ENCODE measurements around the gene CALCOCO1. TPM values are rescaled to one million over a fixed set of nuclear protein-coding genes. Genes with fewer than 3 reads are reported as not detected.

The CALCOCO1 gene
- total and polyA plus RNA-seq, 7 experiments from 2014 or later = 58.7 to 175 (median 90.7) TPM

DNA sequence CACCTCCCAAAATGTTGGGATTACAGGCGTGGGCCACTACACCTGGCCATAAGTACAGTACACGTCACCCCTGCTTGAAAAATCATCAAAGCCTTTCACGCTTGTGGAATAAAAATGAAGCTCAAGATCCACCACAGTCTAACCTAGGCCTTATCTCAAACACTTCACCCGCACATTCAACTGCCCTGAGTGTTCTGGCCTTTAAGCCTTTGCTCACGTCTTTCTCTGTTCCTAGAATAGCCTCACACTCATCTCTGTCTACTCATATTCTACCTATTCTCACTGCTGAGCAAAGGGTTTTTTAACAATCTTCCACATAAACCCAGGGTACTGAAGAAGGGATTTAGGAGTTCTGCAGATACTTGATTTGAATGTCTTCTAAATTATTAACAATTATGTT, 9.9 kb downstream of the CALCOCO1 start:
- POLR2A ChIA-PET = interaction anchor here (1.4 kb wide), 1 partner anchor 9 kb away, joined by 4 read pairs; no protein-coding TSS in a partner anchor
- no peak overlapping the region for H3K4me3 Mint-ChIP-seq
- Histone ChIP-seq H3K27me3 (ENCODE audit: control insufficient read depth in 2 of 2, insufficient read depth in 2 of 2, low read length in 2 of 2) (no peaks in the 10 kb centered on the region), H3K36me3 (ENCODE audit: control insufficient read depth in 2 of 3, insufficient read depth in 3 of 3, low read length in 3 of 3) (peaks cover 8 to 85% (median 14%) of the 10 kb centered on the region in 3 experiments), H3K4me1 (ENCODE audit: control insufficient read depth in 2 of 2, insufficient read depth in 2 of 2, low read length in 2 of 2) (no peaks in the 10 kb centered on the region), H3K4me3 (ENCODE audit: low read length) (no peak overlapping the region), H3K9me3 (ENCODE audit: control insufficient read depth in 2 of 3, low read length in 3 of 3) (no peaks in the 10 kb centered on the region), H3K27ac (ENCODE audit: low read depth, low read length) (no peak overlapping the region)
- no peaks in the 10 kb centered on the region for H3K27me3 Mint-ChIP-seq
- H3K36me3 Mint-ChIP-seq = peaks cover 17 to 63% (median 42%) of the 10 kb centered on the region in 5 donors
- intact Hi-C loops (cut with micrococcal nuclease) = no loop called here
- DNase-seq (no peak), ATAC-seq (no peak)
- no peaks in the 10 kb centered on the region for H3K9me3 Mint-ChIP-seq
- no peaks in the 10 kb centered on the region for H3K4me1 Mint-ChIP-seq
- CTCF ChIA-PET = interaction anchor here (0.8 to 3.2 kb wide), 2 partner anchors 26 to 29 kb away, joined by 3 to 10 read pairs; no protein-coding TSS in a partner anchor
- no peak overlapping the region for H3K27ac Mint-ChIP-seq

DNA sequence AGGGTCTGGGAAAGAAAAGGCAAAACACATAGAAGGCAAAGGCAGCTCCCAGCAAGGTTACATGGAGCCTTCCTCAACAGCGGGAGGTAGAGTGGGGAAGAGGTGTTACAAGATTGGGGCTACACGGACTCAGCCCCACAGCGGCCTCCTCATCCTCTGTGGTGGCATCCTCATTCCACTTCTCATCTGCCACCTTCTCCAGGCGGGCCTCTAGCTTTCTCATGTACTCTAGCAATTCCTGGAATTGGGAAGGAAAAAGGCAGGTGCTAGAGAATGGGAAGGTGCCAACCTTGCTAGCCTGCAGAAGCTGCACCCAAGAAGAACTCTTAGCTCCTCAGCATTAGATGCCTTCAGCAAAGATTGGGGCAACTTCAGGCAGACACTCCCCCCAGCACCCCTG, 13.2 kb downstream of the CALCOCO1 start:
- POLR2A ChIA-PET = interaction anchor here (0.7 kb wide), 1 partner anchor 10 kb away, joined by 3 read pairs; no protein-coding TSS in a partner anchor

GRCh38 chr12:53713516-53713915, 13.7 kb downstream of the CALCOCO1 start:
- Mint-ChIP-seq H3K36me3 (peaks cover 5 to 40% (median 20%) of the 10 kb centered on the region in 5 donors), H3K27ac (no peak overlapping the region), H3K9me3 (no peaks in the 10 kb centered on the region), H3K4me1 (peaks cover 0 to 2% (median 0%) of the 10 kb centered on the region in 7 donors), H3K27me3 (peaks cover 0 to 13% (median 0%) of the 10 kb centered on the region in 5 donors), H3K4me3 (no peak overlapping the region)
- ATAC-seq (no peak), DNase-seq (no peak)
- H3K27me3 ChIP-seq (ENCODE audit: control insufficient read depth in 2 of 2, insufficient read depth in 2 of 2, low read length in 2 of 2) = no peaks in the 10 kb centered on the region
- H3K36me3 ChIP-seq (ENCODE audit: control insufficient read depth in 2 of 3, insufficient read depth in 3 of 3, low read length in 3 of 3) = peaks cover 0 to 62% (median 4%) of the 10 kb centered on the region in 3 experiments
- ChIA-PET POLR2A (no interaction called here), CTCF (interaction anchor here (0.7 to 1.3 kb wide), 2 partner anchors 11 to 32 kb away, joined by 3 to 7 read pairs; no protein-coding TSS in a partner anchor)
- intact Hi-C loops (cut with micrococcal nuclease) = no loop called here
- no peaks in the 10 kb centered on the region for H3K4me1 ChIP-seq (ENCODE audit: control insufficient read depth in 2 of 2, insufficient read depth in 2 of 2, low read length in 2 of 2)
- no peak overlapping the region for H3K27ac ChIP-seq (ENCODE audit: low read depth, low read length)
- H3K9me3 ChIP-seq (ENCODE audit: control insufficient read depth in 2 of 3, low read length in 3 of 3) = no peaks in the 10 kb centered on the region
- H3K4me3 ChIP-seq (ENCODE audit: low read length) = no peak overlapping the region

More for the DNA sequence above, 13.2 kb downstream of the CALCOCO1 start:
- H3K27ac Mint-ChIP-seq = peak overlapping the region in 1 of 9 donors; percentile 62
- no peaks in the 10 kb centered on the region for H3K9me3 Mint-ChIP-seq
- peaks cover 0 to 2% (median 0%) of the 10 kb centered on the region in 7 donors for H3K4me1 Mint-ChIP-seq
- peaks cover 5 to 40% (median 20%) of the 10 kb centered on the region in 5 donors for H3K36me3 Mint-ChIP-seq
- no peak overlapping the region for H3K4me3 Mint-ChIP-seq
- H3K27me3 Mint-ChIP-seq = peaks cover 0 to 8% (median 0%) of the 10 kb centered on the region in 5 donors
- H3K27ac ChIP-seq (ENCODE audit: low read depth, low read length) = no peak overlapping the region
- ATAC-seq (no peak), DNase-seq (no peak)
- H3K36me3 ChIP-seq (ENCODE audit: control insufficient read depth in 2 of 3, insufficient read depth in 3 of 3, low read length in 3 of 3) = peaks cover 0 to 63% (median 4%) of the 10 kb centered on the region in 3 experiments
- no peaks in the 10 kb centered on the region for H3K9me3 ChIP-seq (ENCODE audit: control insufficient read depth in 2 of 3, low read length in 3 of 3)
- intact Hi-C loops (cut with micrococcal nuclease) = no loop called here
- CTCF ChIA-PET = interaction anchor here (0.6 to 1.3 kb wide), 3 partner anchors 12 to 43 kb away, joined by 3 to 7 read pairs (median 3); no protein-coding TSS in a partner anchor
- no peaks in the 10 kb centered on the region for H3K4me1 ChIP-seq (ENCODE audit: control insufficient read depth in 2 of 2, insufficient read depth in 2 of 2, low read length in 2 of 2)
- H3K27me3 ChIP-seq (ENCODE audit: control insufficient read depth in 2 of 2, insufficient read depth in 2 of 2, low read length in 2 of 2) = no peaks in the 10 kb centered on the region
- H3K4me3 ChIP-seq (ENCODE audit: low read length) = no peak overlapping the region

DNA sequence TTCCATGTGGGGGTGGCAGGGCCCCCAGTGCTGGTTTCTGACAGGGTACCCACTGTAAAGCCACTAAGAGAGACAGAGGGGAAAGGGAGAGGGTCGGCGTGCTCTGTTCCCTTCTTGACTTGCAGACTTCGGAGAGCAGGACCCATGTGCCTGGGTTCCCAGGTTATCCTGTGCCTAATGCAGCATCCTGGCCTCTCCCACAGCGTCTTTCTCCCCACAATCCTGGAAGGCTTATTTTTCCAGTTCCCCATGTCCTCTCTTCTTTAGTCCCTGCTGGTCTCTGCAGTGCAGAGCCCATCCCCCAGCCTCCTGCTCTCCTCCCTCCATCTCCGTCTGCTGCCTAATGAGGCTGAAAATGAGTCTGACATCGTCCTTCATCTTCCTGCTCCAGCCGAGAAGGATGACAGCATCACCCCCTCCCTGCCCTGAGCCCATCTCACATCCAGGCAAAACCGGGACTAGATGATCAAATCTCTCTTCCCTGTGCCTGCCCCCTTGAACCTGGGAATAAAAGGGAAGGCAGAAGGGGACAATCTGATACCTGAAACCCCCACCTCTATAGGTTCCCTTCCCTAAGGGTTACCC, 15.1 kb downstream of the CALCOCO1 start:
- no peak overlapping the region for H3K4me3 ChIP-seq (ENCODE audit: low read length)
- no peak overlapping the region for H3K27ac ChIP-seq (ENCODE audit: low read depth, low read length)
- H3K36me3 ChIP-seq (ENCODE audit: control insufficient read depth in 2 of 3, insufficient read depth in 3 of 3, low read length in 3 of 3) = peaks cover 0 to 59% (median 4%) of the 10 kb centered on the region in 3 experiments
- Mint-ChIP-seq H3K4me3 (no peak overlapping the region), H3K4me1 (peaks cover 0 to 2% (median 0%) of the 10 kb centered on the region in 7 donors), H3K36me3 (peaks cover 5 to 36% (median 20%) of the 10 kb centered on the region in 5 donors), H3K27ac (peak overlapping the region in 2 of 9 donors; percentile 17 to 71), H3K9me3 (peaks cover 0 to 1% (median 0%) of the 10 kb centered on the region in 11 donors), H3K27me3 (peaks cover 0 to 20% (median 0%) of the 10 kb centered on the region in 5 donors)
- H3K27me3 ChIP-seq (ENCODE audit: control insufficient read depth in 2 of 2, insufficient read depth in 2 of 2, low read length in 2 of 2) = no peaks in the 10 kb centered on the region
- no peak for DNase-seq
- no peaks in the 10 kb centered on the region for H3K9me3 ChIP-seq (ENCODE audit: control insufficient read depth in 2 of 3, low read length in 3 of 3)
- H3K4me1 ChIP-seq (ENCODE audit: control insufficient read depth in 2 of 2, insufficient read depth in 2 of 2, low read length in 2 of 2) = no peaks in the 10 kb centered on the region
- ChIA-PET CTCF (no interaction called here), POLR2A (no interaction called here)
- no peak for ATAC-seq
- intact Hi-C loops (cut with micrococcal nuclease) = no loop called here

DNA sequence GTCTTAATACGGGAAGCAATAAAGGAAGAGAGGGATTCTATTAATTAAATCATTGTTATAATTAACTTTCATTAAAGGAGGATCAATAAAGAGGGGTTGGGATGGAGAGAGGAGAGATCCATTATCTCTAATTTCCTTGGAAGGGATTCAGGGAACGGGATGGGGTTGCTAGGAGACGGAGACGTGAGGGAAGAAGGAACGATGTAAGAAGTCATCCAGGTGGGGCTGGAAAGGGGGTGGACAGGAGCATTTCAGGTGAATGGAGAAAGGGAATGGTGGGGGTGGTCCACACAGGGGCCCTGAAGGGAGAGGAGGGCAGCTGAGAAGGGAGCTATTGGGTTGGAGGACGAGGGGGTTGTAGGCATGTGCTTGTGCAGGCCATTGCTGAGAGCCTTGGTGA, 17.2 kb downstream of the CALCOCO1 start:
- POLR2A ChIA-PET = interaction anchor here (1.0 to 1.6 kb wide), 2 partner anchors 16 to 17 kb away, joined by 4 read pairs; partner anchors contain the start of gene CALCOCO1
- peaks cover 0 to 39% (median 0%) of the 10 kb centered on the region in 3 experiments for H3K36me3 ChIP-seq (ENCODE audit: control insufficient read depth in 2 of 3, insufficient read depth in 3 of 3, low read length in 3 of 3)
- DNase-seq = no peak
- H3K36me3 Mint-ChIP-seq = peaks cover 0 to 20% (median 10%) of the 10 kb centered on the region in 5 donors
- H3K4me1 ChIP-seq (ENCODE audit: control insufficient read depth in 2 of 2, insufficient read depth in 2 of 2, low read length in 2 of 2) = no peaks in the 10 kb centered on the region
- intact Hi-C loops (cut with micrococcal nuclease) = loop anchor here in 1 of 2 donors (2.0 kb wide), 1 partner anchor 17 kb away; the partner anchor contains the start of gene CALCOCO1
- no peaks in the 10 kb centered on the region for H3K27me3 ChIP-seq (ENCODE audit: control insufficient read depth in 2 of 2, insufficient read depth in 2 of 2, low read length in 2 of 2)
- H3K27ac ChIP-seq (ENCODE audit: low read depth, low read length) = no peak overlapping the region
- peaks cover 0 to 1% (median 0%) of the 10 kb centered on the region in 11 donors for H3K9me3 Mint-ChIP-seq
- peaks cover 8 to 34% (median 10%) of the 10 kb centered on the region in 5 donors for H3K27me3 Mint-ChIP-seq
- CTCF ChIA-PET = interaction anchor here (0.8 to 3.2 kb wide), 2 partner anchors 36 to 37 kb away, joined by 4 to 20 read pairs; no protein-coding TSS in a partner anchor
- no peaks in the 10 kb centered on the region for H3K9me3 ChIP-seq (ENCODE audit: control insufficient read depth in 2 of 3, low read length in 3 of 3)
- no peak overlapping the region for H3K4me3 Mint-ChIP-seq
- H3K27ac Mint-ChIP-seq = no peak overlapping the region
- H3K4me3 ChIP-seq (ENCODE audit: low read length) = no peak overlapping the region
- no peak for ATAC-seq
- peaks cover 0 to 2% (median 0%) of the 10 kb centered on the region in 7 donors for H3K4me1 Mint-ChIP-seq

DNA sequence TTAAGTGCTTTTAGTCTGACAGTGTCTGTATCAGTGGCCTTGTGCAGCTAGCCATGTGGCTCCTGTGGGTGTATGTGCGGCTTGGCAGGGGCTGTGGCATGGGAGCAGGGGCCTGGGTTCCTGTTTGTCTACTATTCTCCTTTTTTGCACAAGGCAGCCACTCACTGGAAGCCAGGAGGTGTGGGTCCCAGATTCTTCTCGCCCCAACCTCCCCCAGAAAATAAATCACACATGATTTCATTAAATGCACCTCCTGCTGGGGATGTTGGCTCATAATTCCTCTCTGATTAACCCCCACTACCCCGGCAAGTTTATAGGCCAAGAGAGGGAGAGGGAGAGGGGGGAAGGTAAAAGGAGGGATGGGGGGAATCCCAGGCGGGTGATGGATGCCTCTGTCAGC, 17.6 kb downstream of the CALCOCO1 start:
- ChIA-PET CTCF (interaction anchor here (1.2 to 3.2 kb wide), 3 partner anchors 29 to 37 kb away, joined by 5 to 20 read pairs (median 9); no protein-coding TSS in a partner anchor), POLR2A (interaction anchor here (1.0 to 1.6 kb wide), 2 partner anchors 16 to 18 kb away, joined by 4 read pairs; partner anchors contain the start of gene CALCOCO1)
- Histone ChIP-seq H3K9me3 (ENCODE audit: control insufficient read depth in 2 of 3, low read length in 3 of 3) (no peaks in the 10 kb centered on the region), H3K4me3 (ENCODE audit: low read length) (no peak overlapping the region), H3K27me3 (ENCODE audit: control insufficient read depth in 2 of 2, insufficient read depth in 2 of 2, low read length in 2 of 2) (peaks cover 0 to under 1% of the 10 kb centered on the region in 2 donors), H3K4me1 (ENCODE audit: control insufficient read depth in 2 of 2, insufficient read depth in 2 of 2, low read length in 2 of 2) (no peaks in the 10 kb centered on the region), H3K27ac (ENCODE audit: low read depth, low read length) (no peak overlapping the region), H3K36me3 (ENCODE audit: control insufficient read depth in 2 of 3, insufficient read depth in 3 of 3, low read length in 3 of 3) (peaks cover 0 to 35% (median 0%) of the 10 kb centered on the region in 3 experiments)
- H3K27ac Mint-ChIP-seq = no peak overlapping the region
- ATAC-seq = no peak
- H3K4me1 Mint-ChIP-seq = peaks cover 0 to 2% (median 0%) of the 10 kb centered on the region in 7 donors
- H3K27me3 Mint-ChIP-seq = peaks cover 8 to 36% (median 12%) of the 10 kb centered on the region in 5 donors
- DNase-seq = no peak
- H3K4me3 Mint-ChIP-seq = no peak overlapping the region
- intact Hi-C loops (cut with micrococcal nuclease) = loop anchor here in 1 of 2 donors (2.0 kb wide), 1 partner anchor 17 kb away; the partner anchor contains the start of gene CALCOCO1
- H3K9me3 Mint-ChIP-seq = peaks cover 0 to 1% (median 0%) of the 10 kb centered on the region in 11 donors
- peaks cover 0 to 16% (median 10%) of the 10 kb centered on the region in 5 donors for H3K36me3 Mint-ChIP-seq

Measured in naive thymus-derived CD4-positive, alpha-beta T cell (primary cell).